SJSA1 (cell line): ENCODE measurements around the gene DDA1. TPM values are rescaled to one million over a fixed set of nuclear protein-coding genes. Genes with fewer than 3 reads are reported as not detected.
A peak's percentile ranks its signal among the peaks of the same experiment; 100 is the strongest.
"Not testable (repeated sequence)": the region's sequence is repeated elsewhere in the genome, so short reads cannot be mapped to it uniquely, and the experiment has no call there.

Source experiments
- DNase-seq, 2 experiments: peaks; one replicate each; pipeline ENCODE4 v3.0.0-alpha.2; 2015 to 2020; ENCODE audit warnings: low spot score in 2 of 2, low read depth in 1 of 2
- H3K27ac ChIP-seq: fragments of 250-450 bp; sonication (Bioruptor Pico); 2 replicates; pipeline ENCODE4 v1.5.1; 2020; ENCODE audit warnings: mild to moderate bottlenecking, moderate library complexity
- H3K27me3 ChIP-seq: fragments of 250-450 bp; sonication (Bioruptor Pico); replicated peaks from 2 replicates; pipeline ENCODE4 v1.5.1; 2020; ENCODE audit warnings: mild to moderate bottlenecking, moderate library complexity
- H3K36me3 ChIP-seq: fragments of 250-450 bp; sonication (Bioruptor Pico); 2 replicates; pipeline ENCODE4 v1.5.1; 2020; ENCODE audit warnings: mild to moderate bottlenecking
- H3K4me1 ChIP-seq: fragments of 250-450 bp; sonication (Bioruptor Pico); replicated peaks from 2 replicates; pipeline ENCODE4 v1.6.1; 2021; ENCODE audit warnings: mild to moderate bottlenecking
- H3K4me3 ChIP-seq: fragments of 250-450 bp; sonication (Bioruptor Pico); 2 replicates; pipeline ENCODE4 v1.5.1; 2020; ENCODE audit warnings: mild to moderate bottlenecking
- H3K9me3 ChIP-seq: fragments of 250-450 bp; sonication (Bioruptor Pico); replicated peaks from 2 replicates; pipeline ENCODE4 v1.5.1; 2020; ENCODE audit warnings: mild to moderate bottlenecking
- total RNA-seq: library from RNA; depleted of rRNA; stranded (reverse); fragments of >200 nt; shearing (Covaris generic); gene quantifications from 2 replicates; pipeline ENCODE4 v1.2.3, GENCODE V29; 2014

The DDA1 gene
- total RNA-seq, 1 experiment from 2014 or later: 107 TPM

DNA sequence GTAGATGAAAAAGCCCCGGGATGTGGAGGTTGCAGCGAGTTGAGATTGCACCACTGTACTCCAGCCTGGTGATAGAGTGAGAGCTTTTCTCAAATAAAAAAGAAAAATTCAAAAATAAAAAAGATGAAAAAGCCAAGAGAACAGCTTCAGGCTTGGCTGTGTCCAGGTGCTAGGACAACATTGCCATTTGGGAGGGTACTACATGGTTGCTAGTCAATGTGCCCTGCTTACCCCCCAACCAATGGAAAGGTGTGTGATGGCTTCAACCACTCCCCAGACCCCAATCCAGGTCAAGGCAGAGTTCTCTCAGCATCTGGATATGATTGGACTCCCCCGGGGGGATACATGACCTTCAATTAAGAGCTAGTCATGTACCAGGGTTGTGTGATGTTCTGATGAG, 29.9 kb upstream of the DDA1 start:
- Histone ChIP-seq H3K9me3 (no peaks in the 10 kb centered on the region), H3K4me1 (peaks cover 16% of the 10 kb centered on the region), H3K27me3 (peaks cover 14% of the 10 kb centered on the region), H3K4me3 (no peak overlapping the region), H3K36me3 (peaks cover 37% of the 10 kb centered on the region), H3K27ac (no peak overlapping the region)
- DNase-seq: no peak

DNA sequence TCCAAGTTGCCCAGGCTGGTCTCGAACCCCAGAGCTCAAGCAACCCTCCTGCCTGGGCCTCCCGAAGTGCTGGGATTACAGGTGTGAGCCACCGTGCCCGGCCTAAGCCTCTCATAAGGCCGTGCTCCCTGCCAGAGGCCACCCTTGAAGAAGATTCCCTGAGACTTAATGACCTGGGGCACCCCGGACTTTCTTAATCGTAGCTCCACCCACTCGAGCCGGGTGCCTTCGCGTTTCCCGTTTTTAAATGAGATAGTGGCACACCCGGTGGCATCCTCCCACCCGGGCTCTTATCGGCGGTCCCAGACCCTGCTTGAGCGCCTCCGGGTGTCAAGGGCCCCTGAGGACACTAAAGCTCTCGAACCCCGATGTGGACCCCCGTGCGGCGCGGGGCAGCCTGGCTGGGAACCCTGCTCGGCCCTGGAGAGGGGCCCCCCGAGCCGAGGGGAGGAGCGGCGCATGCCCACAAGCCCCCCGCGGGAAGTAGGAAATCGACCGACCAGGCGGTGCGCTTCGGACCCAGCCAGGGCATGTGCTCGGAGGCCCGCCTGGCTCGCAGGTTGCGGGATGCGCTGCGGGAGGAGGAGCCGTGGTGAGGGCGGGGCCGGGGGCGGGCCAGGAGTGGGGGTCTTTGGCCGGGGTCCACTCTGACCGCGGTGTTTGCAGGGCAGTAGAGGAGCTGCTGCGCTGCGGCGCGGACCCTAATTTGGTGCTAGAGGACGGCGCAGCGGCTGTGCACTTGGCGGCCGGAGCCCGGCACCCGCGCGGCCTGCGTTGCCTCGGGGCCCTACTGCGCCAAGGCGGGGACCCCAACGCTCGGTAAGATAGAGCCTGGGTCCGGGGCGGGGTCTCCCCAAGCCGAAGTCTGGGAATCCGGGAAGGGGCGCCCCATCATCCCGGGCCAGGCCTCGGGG, 27.7 kb upstream of the DDA1 start, which contains the start of gene ANKLE1:
ANKLE1 (plus strand) TSS at position 511 of the 914 bp plus-strand sequence; CDS start at position 531, 20 bp downstream.
- Histone ChIP-seq H3K4me3 (0 out of 2 replicates have a peak within 1 kb of the TSS, but pooled peaks have one; percentile 6), H3K9me3 (no peaks in the 10 kb centered on the region), H3K27ac (no peak within 1 kb of the TSS), H3K4me1 (peaks cover 16% of the 10 kb centered on the region), H3K27me3 (peaks cover 14% of the 10 kb centered on the region), H3K36me3 (peaks cover 15% of the 10 kb centered on the region)
- no peak for DNase-seq

DNA sequence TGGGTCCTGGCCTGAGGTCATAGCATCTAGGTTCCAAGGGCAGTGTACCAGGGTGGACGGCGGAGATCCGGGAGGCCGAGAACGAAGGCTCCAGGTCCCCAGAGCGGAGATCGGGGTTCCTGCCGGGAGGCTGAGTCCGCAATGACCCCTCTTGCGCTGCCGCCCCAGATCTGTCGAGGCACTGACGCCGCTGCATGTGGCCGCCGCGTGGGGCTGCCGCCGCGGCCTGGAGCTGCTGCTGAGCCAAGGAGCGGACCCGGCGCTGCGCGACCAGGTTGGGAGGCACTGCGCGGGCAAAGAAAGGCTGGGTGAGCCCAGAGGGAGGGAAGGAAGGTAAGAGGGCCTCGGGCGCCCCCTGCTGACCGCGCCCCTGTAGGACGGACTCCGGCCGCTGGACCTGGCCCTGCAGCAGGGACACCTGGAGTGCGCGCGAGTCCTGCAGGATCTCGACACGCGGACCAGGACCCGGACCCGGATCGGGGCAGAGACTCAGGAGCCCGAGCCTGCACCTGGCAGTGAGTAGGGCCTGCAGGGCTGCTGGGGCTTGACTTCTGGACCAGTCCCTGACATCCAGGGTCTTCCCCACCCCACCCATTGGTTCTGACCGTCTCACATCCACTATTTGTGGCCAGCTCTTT, 26.8 kb upstream of the DDA1 start:
- H3K27me3 ChIP-seq: peaks cover 14% of the 10 kb centered on the region
- no peak overlapping the region for H3K27ac ChIP-seq
- no peak overlapping the region for H3K4me3 ChIP-seq
- DNase-seq: peak; percentile 81 to 88
- peaks cover 16% of the 10 kb centered on the region for H3K4me1 ChIP-seq
- peaks cover 9% of the 10 kb centered on the region for H3K36me3 ChIP-seq
- no peaks in the 10 kb centered on the region for H3K9me3 ChIP-seq

DNA sequence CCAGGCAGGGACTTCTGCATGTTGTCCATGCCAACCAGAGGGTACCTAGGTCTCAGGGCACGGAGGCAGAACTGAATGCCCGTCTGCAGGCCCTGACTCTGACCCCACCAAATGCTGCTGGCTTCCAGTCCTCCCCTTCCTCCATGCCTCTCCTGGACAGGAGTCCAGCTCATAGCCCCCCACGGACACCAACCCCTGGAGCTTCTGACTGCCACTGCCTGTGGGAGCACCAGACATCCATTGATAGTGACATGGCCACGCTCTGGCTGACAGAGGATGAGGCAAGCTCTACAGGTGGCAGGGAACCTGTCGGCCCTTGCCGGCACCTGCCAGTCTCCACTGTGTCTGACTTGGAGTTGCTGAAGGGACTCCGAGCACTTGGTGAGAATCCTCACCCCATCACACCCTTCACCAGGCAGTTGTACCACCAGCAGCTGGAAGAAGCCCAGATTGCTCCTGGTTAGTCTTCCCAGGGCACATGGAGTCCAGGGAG, 25.8 kb upstream of the DDA1 start:
- Histone ChIP-seq H3K36me3 (peaks cover 4% of the 10 kb centered on the region; the same call in 1 of the 2 replicates), H3K4me1 (peaks cover 16% of the 10 kb centered on the region), H3K27ac (no peak overlapping the region), H3K27me3 (peaks cover 14% of the 10 kb centered on the region), H3K4me3 (no peak overlapping the region), H3K9me3 (no peaks in the 10 kb centered on the region)
- DNase-seq: no peak

DNA sequence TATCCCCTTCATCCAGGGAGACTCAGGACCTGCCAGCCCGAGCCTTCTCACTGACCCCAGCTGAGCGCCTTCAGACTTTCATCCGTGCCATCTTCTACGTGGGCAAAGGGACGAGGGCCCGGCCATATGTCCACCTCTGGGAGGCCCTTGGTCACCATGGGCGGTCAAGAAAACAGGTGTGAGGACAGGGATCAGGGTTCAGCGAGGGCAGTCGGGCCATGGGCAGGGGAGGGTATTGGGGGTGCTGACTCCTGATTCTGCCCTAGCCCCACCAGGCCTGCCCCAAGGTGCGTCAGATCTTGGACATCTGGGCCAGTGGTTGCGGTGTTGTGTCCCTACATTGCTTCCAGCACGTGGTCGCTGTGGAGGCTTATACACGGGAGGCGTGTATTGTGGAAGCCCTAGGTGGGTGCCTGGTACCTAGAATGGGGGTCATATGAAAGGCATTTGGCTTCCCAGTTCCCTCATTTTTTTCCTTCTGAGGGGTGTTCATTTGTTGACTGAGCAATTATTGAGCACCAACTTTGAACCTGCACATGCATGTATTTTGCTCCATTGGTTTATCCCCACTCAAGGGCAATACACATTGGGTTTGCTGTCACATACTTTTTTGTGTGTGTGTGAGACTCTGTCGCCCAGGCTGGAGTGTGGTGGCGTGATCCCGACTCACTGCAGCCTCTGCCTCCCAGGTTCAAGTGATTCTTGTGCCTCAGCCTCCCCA, 23.8 kb upstream of the DDA1 start:
- no peak for DNase-seq
- Histone ChIP-seq H3K4me1 (peaks cover 16% of the 10 kb centered on the region), H3K4me3 (no peak overlapping the region), H3K27me3 (peaks cover 14% of the 10 kb centered on the region), H3K9me3 (no peaks in the 10 kb centered on the region), H3K27ac (no peak overlapping the region), H3K36me3 (no peaks in the 10 kb centered on the region)

DNA sequence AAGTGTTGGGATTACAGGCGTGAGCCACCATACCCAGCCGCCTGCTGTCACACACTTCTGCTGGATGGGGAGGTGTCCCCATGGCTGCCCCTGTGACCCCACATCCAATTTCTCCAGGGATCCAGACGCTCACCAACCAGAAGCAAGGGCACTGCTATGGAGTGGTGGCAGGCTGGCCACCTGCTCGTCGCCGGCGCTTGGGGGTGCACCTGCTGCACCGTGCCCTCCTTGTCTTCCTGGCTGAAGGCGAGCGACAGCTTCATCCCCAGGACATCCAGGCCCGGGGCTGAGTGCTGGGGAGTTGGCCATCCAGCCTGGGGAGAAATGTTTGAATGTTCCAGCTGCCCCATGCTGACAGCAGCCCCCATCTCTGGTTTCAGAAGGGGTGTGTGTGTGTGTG, 23.1 kb upstream of the DDA1 start:
- no peak for DNase-seq
- H3K27me3 ChIP-seq: peaks cover 13% of the 10 kb centered on the region

DNA sequence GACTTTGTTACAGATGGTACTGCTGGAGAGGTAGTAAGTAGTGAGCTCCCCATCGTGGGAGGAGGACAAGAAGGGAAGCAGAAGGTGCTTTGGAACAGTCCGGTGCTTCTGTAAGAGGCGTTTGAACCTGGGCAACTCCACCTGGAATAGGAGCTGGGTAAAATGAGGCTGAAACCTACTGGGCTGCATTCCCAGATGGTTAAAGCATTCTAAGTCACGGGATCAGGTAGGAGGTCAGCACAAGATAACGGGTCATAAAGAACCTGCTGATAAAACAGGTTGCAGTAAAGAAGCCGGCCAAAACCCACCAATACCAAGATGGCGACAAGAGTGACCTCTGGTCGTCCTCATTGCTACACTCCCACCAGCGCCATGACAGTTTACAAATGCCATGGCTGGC, 22.6 kb upstream of the DDA1 start:
- H3K27me3 ChIP-seq: peaks cover 8% of the 10 kb centered on the region
- peaks cover 13% of the 10 kb centered on the region for H3K4me1 ChIP-seq
- no peak overlapping the region for H3K4me3 ChIP-seq
- H3K9me3 ChIP-seq: no peaks in the 10 kb centered on the region
- no peak for DNase-seq
- H3K36me3 ChIP-seq: no peaks in the 10 kb centered on the region
- no peak overlapping the region for H3K27ac ChIP-seq

More for the DNA sequence above, 23.1 kb upstream of the DDA1 start:
- peaks cover 16% of the 10 kb centered on the region for H3K4me1 ChIP-seq
- no peaks in the 10 kb centered on the region for H3K9me3 ChIP-seq
- H3K4me3 ChIP-seq: no peak overlapping the region
- no peak overlapping the region for H3K27ac ChIP-seq
- no peaks in the 10 kb centered on the region for H3K36me3 ChIP-seq

DNA sequence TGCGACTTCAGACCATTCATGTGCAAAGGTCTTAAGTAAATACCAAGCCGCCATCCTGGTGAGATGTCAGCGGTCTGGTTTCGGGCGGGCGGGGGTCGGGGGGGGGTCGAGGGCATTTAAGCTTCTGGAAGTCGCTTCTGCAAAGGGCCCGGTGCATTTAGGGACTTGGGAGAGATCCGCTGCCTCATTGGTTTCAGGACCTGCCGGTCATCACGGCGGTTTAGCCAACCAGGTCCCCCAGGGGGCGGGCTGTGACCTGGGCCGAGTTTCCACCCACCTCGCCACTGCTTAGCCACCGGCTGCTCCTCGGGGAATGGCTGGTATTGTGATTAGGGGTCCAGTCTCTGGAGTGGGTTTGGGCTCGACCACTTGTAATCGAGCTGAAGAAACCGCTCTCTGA, 19.9 kb upstream of the DDA1 start:
- Histone ChIP-seq H3K4me1 (peaks cover 11% of the 10 kb centered on the region), H3K27me3 (no peaks in the 10 kb centered on the region), H3K4me3 (no peak overlapping the region), H3K36me3 (no peaks in the 10 kb centered on the region), H3K27ac (no peak overlapping the region), H3K9me3 (no peaks in the 10 kb centered on the region)
- peak; percentile 20 to 82 for DNase-seq

DNA sequence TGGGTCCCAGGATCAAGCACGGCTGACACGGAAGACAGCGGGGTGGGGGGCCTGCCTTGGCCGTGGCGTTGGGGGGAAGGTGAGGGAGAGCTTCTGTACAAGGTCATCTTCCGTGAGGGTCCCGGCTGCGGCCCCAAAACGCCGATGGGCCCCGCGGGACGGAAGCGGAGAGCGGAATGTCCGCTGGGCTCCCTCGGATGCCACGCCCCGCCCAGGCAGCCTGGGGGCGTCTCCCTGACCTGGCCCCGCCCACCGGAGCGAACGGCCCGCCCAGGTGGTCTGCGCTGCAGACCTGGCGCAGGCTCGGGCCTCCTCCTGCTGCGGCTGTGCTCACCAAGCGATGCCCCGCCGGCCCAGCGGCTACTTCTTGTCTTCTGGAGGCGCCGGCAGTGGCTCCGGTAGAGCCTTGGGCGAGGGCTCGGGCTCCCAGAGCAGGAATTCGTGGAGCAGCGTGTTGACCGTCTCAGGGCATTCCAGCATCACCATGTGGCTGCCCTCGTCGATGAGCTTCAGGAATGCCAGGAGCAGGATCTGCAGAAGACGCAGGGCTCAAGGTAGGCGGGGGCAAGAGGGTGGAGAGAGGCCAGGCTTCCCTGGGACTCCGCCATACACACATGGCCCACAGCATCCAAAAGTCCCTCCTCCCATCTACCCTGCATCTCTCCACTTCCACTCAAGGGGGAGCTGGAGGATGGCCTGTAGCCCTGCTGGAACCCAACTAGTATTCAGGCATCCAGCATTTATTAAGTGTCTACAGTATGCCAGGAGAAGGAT, 16.9 kb upstream of the DDA1 start:
- peak; percentile 79 to 83 for DNase-seq
- H3K9me3 ChIP-seq: no peaks in the 10 kb centered on the region
- peaks cover 15% of the 10 kb centered on the region for H3K4me1 ChIP-seq
- no peaks in the 10 kb centered on the region for H3K27me3 ChIP-seq
- H3K4me3 ChIP-seq: peak overlapping the region; percentile 46
- H3K36me3 ChIP-seq: no peaks in the 10 kb centered on the region
- peak overlapping the region; percentile 34; the same call in 1 of the 2 replicates for H3K27ac ChIP-seq

DNA sequence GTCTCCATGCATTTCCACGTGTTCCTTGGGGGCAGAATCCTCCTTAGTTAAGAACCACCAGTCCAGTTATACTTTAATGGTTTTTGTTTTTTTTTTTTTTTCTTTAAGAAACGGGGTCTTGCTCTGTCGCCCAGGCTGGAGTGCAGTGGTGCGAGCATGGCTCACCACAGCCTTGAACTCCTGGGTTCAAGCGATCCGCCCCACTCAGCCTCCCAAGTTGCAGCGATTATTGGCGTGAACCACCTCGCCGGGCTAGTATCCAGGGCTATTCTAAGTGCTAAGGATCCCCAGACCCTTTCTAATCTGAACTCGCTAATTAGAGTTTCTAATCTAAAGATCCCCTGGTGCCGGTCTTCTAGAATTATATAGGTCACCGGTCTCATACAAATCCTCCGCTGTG, 15.8 kb upstream of the DDA1 start:
- Histone ChIP-seq H3K9me3 (no peaks in the 10 kb centered on the region), H3K27ac (no peak overlapping the region), H3K27me3 (no peaks in the 10 kb centered on the region), H3K36me3 (no peaks in the 10 kb centered on the region), H3K4me1 (peaks cover 15% of the 10 kb centered on the region), H3K4me3 (no peak overlapping the region)
- DNase-seq: no peak

DNA sequence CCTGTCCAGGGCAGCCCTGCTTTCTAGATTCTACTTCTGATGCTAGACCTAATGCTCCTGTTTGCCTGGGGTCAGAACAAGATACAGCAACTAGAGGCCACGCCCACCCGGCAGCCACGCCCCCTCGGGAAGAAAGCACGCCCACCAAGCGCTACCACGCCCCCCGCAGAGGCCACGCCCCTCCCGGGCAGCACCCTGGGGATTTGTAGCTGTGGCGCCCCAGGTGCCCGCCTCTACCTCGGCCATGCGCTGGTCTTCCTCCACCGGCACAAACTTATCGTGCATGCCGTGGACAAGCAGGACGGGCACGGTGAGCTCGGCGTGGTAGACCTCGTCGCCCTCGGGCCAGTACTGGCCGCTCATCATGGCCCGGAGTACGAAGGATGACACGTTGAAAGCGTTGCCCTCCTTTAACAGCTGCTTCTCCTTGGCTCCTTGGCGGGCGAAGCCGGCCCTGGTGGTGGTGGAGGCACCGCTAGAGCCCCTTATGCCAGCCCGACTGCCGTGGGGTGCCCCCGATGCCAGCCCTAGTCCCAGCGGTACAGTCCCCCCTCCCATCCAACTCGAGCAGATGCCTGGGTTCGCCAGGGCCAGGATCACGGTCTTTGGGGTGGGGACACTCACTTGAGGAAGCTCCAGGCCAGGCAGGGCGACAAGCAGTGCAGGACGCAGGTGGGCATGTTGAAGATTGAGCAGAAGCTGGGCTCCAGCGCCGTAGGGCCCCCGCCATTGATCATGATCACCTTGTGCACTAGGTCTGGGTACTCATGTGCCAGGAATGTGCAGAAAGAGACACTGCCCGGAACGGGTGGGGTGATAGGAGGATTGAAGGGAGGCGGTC, 15.1 kb upstream of the DDA1 start:
- no peaks in the 10 kb centered on the region for H3K27me3 ChIP-seq
- no peak overlapping the region for H3K27ac ChIP-seq
- H3K9me3 ChIP-seq: no peaks in the 10 kb centered on the region
- H3K4me1 ChIP-seq: peaks cover 15% of the 10 kb centered on the region
- H3K4me3 ChIP-seq: no peak overlapping the region
- peak in 1 of 2 experiments; percentile 62 for DNase-seq
- H3K36me3 ChIP-seq: no peaks in the 10 kb centered on the region

DNA sequence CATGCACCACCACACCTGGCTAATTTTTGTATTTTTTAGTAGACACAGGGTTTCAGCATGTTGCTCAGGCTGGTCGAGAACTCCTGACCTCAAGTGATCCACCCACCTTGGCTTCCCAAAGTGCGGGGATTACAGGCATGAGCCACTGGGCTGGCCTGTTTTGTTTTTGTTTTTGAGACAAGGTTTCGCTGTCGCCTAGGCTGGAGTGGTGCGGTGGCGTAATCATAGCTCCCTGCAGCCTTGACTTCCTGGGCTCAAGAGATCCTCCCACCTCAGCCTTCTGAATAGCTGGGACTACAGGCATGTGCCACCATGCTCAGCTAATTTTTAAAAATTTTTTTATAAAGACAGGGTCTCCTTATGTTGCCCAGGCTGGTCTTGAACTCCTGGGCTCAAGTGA, 13.8 kb upstream of the DDA1 start:
- DNase-seq, H3K27ac ChIP-seq, H3K9me3 ChIP-seq, H3K36me3 ChIP-seq, H3K27me3 ChIP-seq, H3K4me3 ChIP-seq: not testable (repeated sequence)
- peaks cover 15% of the 10 kb centered on the region for H3K4me1 ChIP-seq
